PFSK-1 (cell line): ENCODE measurements around the gene NPHP4.

ENCODE experiments used
- FOXP2 ChIP-seq: optimal IDR thresholded peaks from 2 replicates; pipeline ENCODE3; 2011; ENCODE audit warnings: borderline replicate concordance, control low read depth, inconsistent platforms; ENCODE audit not compliant: insufficient read depth; ENCODE audit errors: extremely low read length, extremely low read depth
- POLR2AphosphoS5 ChIP-seq: IDR thresholded peaks from 2 replicates; pipeline ENCODE4 v1.6.1; 2012; ENCODE audit warnings: low read depth, mild to moderate bottlenecking, control low read depth, low read length, moderate library complexity
- REST ChIP-seq, 2 experiments: IDR thresholded peaks; 2 replicates each; pipeline versions ENCODE4 v1.6.1 to v1.8.0; 2011 to 2012; ENCODE audit warnings: low read depth in 2 of 2, low read length in 2 of 2, control low read depth in 1 of 2, inconsistent platforms in 1 of 2, mild to moderate bottlenecking in 1 of 2, moderate library complexity in 1 of 2; ENCODE audit not compliant: insufficient read depth in 1 of 2
- SIN3A ChIP-seq: IDR thresholded peaks from 2 replicates; pipeline ENCODE4 v1.6.1; 2012; ENCODE audit warnings: mild to moderate bottlenecking, low read length, moderate library complexity, borderline replicate concordance; ENCODE audit not compliant: insufficient read depth
- TAF1 ChIP-seq: IDR thresholded peaks from 2 replicates; pipeline ENCODE4 v1.6.1; 2012; ENCODE audit warnings: low read length, control low read depth, borderline replicate concordance; ENCODE audit not compliant: insufficient read depth

NPHP4 gene

GRCh38 chr1:6008696-6009095, 16.5 kb upstream of the NPHP4 start:
- TF ChIP-seq TAF1 (no peak), POLR2AphosphoS5 (no peak), SIN3A (no peak), REST (IDR thresholded peaks at IDR 0.05; ENCODE audit: insufficient read depth in 1 of 2, low read depth in 2 of 2, low read length in 2 of 2) (no peak), FOXP2 (no peak)

- TF ChIP-seq SIN3A = no peak
- TF ChIP-seq POLR2AphosphoS5 = no peak
- no peak for TF ChIP-seq TAF1
- no peak for TF ChIP-seq FOXP2
- TF ChIP-seq REST (IDR thresholded peaks at IDR 0.05; ENCODE audit: insufficient read depth in 1 of 2, low read depth in 2 of 2, low read length in 2 of 2) = no peak
Observed at GRCh38 chr1:6008084-6008415, 15.8 kb upstream of the NPHP4 start.

- TF ChIP-seq POLR2AphosphoS5 (no peak), REST (IDR thresholded peaks at IDR 0.05; ENCODE audit: insufficient read depth in 1 of 2, low read depth in 2 of 2, low read length in 2 of 2) (no peak), TAF1 (no peak), SIN3A (no peak), FOXP2 (no peak)
Observed at GRCh38 chr1:6007318-6008083, 15.3 kb upstream of the NPHP4 start.

- TF ChIP-seq TAF1 (no peak), FOXP2 (no peak), SIN3A (no peak), POLR2AphosphoS5 (no peak), REST (IDR thresholded peaks at IDR 0.05; ENCODE audit: insufficient read depth in 1 of 2, low read depth in 2 of 2, low read length in 2 of 2) (no peak)
Observed at GRCh38 chr1:6006882-6007281, 14.7 kb upstream of the NPHP4 start.
